Aorta (tissue), 5 donors: ENCODE data around the gene MATN1. TPM values are rescaled to one million over a fixed set of nuclear protein-coding genes. Genes with fewer than 3 reads are reported as not detected.

Experiments used
- ATAC-seq: fragments of 200-7000 bp; cut with Tn5 transposase; one replicate; pipeline ENCODE4 v1.9.1; 2022; ENCODE audit warnings: moderate library complexity; ENCODE audit not compliant: low FRiP score
- DNase-seq, 2 donors: peaks; one replicate each; pipeline ENCODE4 v3.0.0-alpha.2; 2020
- H3K27ac ChIP-seq, 2 donors: one replicate each; pipeline ENCODE4 v1.5.1; 2013; ENCODE audit warnings: low read length in 2 of 2, mild to moderate bottlenecking in 2 of 2, moderate library complexity in 2 of 2, control low read depth in 1 of 2, inconsistent platforms in 1 of 2, low read depth in 1 of 2
- H3K27me3 ChIP-seq, 2 donors: one replicate each; pipeline ENCODE4 v1.6.1; 2013; ENCODE audit warnings: control low read depth in 1 of 2, low read length in 1 of 2, mild to moderate bottlenecking in 1 of 2, moderate library complexity in 1 of 2; ENCODE audit not compliant: insufficient read depth in 2 of 2, control insufficient read depth in 1 of 2
- H3K36me3 ChIP-seq, 2 donors: one replicate each; pipeline ENCODE4 v1.6.1; 2013; ENCODE audit warnings: control low read depth in 1 of 2, low read length in 1 of 2, mild to moderate bottlenecking in 1 of 2; ENCODE audit not compliant: insufficient read depth in 2 of 2, control insufficient read depth in 1 of 2
- H3K4me1 ChIP-seq, 2 donors: one replicate each; pipeline ENCODE4 v1.6.1; 2013; ENCODE audit warnings: low read length in 2 of 2, control low read depth in 1 of 2, mild to moderate bottlenecking in 1 of 2, moderate library complexity in 1 of 2; ENCODE audit not compliant: insufficient read depth in 2 of 2, control insufficient read depth in 1 of 2
- H3K4me3 ChIP-seq, 2 donors: one replicate each; pipeline ENCODE4 v1.5.1; 2013; ENCODE audit warnings: low read length in 2 of 2, control low read depth in 1 of 2, mild to moderate bottlenecking in 1 of 2
- H3K9me3 ChIP-seq: one replicate; pipeline ENCODE4 v1.6.1; 2013; ENCODE audit warnings: mild to moderate bottlenecking, low read length; ENCODE audit not compliant: control insufficient read depth
- WGBS, 2 donors: extraction: QIAGEN DNeasy Blood & Tissue Kit; methylation state at CpG; one replicate each; pipeline ENCODE4 v1.1.7; 2013; 5-methylcytosine and 5-hydroxymethylcytosine counted together
- intact Hi-C, 2 donors: fragments of 100-400 bp; cut with DNase I; formaldehyde crosslinking; loops; one replicate each; pipeline versions ENCODE4 v1.14.2 to v1.15.0; 2022
- polyA plus RNA-seq, 2 donors: library from polyadenylated mRNA; stranded (reverse); fragments of 200-250 nt; gene quantifications; one replicate each; pipeline ENCODE4 v1.2.3, GENCODE V29; 2013
- total RNA-seq, 2 donors: library from RNA; stranded (reverse); fragmentation: NEBNext Ultra II Directional; extraction: Animal tissue kit (Norgen Biotek cat#: 25700); gene quantifications; one replicate each; pipeline ENCODE4 v1.2.1, GENCODE V29; 2021
- donor health status: healthy with polysubstance abuse.
- donor health status: Bipolar disorder and iron deficiency.
- donor health status: DM: no; HTN: no; CAD: no.
- donor health status: DM: no; HTN: no; CAD: no.
- donor health status: DM: yes; HTN: yes; CAD: no.

The MATN1 gene
- total and polyA plus RNA-seq, 4 donors = 0.42 TPM; not detected in 3

DNA sequence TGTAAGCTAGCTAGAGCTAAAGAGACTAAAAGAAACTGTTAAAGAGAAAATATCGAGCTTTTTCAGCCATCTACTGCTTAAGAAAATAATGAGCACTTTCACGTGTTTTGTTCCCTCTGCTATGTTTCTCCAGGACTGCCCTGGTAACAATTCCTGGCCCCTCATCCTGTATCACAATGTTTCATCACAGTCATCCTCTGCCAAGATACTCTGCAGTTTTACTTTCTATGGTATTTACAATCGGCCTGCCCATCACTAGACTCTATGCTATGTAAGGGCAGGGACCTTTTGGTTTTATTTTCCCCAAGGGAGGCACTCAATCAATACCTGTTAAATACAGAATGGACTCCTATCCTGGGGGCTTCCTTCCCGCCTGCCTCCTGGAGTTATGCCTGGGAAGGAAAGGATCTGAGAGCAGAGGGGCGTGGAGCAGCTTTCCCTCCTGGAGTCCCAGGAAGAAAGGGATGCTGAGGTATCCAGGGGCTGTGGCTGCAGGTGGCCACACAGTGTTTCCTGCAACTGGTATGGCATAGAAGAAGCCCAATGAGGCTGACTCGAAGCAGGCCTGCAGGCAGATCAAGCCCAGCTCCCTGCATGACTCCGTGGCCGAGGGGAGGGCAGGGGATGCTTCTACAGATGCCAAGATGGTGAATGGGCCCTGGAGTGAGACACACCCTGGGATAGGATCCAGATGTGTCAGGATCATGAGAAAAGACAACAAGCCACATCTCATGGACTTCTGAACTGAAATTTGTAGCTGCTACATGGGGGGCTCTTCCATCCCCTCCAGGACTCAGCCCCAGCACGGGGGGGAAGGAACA, 52.9 kb downstream of the MATN1 start:
- no peaks in the 10 kb centered on the region for H3K36me3 ChIP-seq

GRCh38 chr1:30668546-30669327, 54.6 kb downstream of the MATN1 start:
- Histone ChIP-seq H3K27ac (no peak overlapping the region), H3K4me3 (no peak overlapping the region), H3K9me3 (peaks cover 2% of the 10 kb centered on the region), H3K27me3 (no peaks in the 10 kb centered on the region), H3K4me1 (no peaks in the 10 kb centered on the region), H3K36me3 (no peaks in the 10 kb centered on the region)
- intact Hi-C loops = no loop called here
- DNase-seq = peak in 1 of 2 donors; percentile 42
- WGBS, 2 donors = 92 to 96% methylated on average over 6 of the region's 6 CpGs
- ATAC-seq = no peak

More for the DNA sequence above, 52.9 kb downstream of the MATN1 start:
- Histone ChIP-seq H3K4me1 (no peaks in the 10 kb centered on the region), H3K4me3 (no peak overlapping the region), H3K9me3 (peaks cover 2% of the 10 kb centered on the region), H3K27me3 (no peaks in the 10 kb centered on the region), H3K27ac (no peak overlapping the region)
- 39 to 53% methylated on average over 9 of the region's 9 CpGs for WGBS, 2 donors
- ATAC-seq (peak; percentile 7), DNase-seq (peak in 1 of 2 donors; percentile 67)
- intact Hi-C loops = no loop called here

GRCh38 chr1:30668024-30668423, 55.4 kb downstream of the MATN1 start:
- Histone ChIP-seq H3K4me3 (no peak overlapping the region), H3K27me3 (no peaks in the 10 kb centered on the region), H3K4me1 (no peaks in the 10 kb centered on the region), H3K9me3 (peaks cover 2% of the 10 kb centered on the region), H3K36me3 (no peaks in the 10 kb centered on the region), H3K27ac (no peak overlapping the region)
- WGBS, 2 donors = 63 to 64% methylated on average over 7 of the region's 7 CpGs
- intact Hi-C loops = no loop called here
- peak in 1 of 2 donors; percentile 45 for DNase-seq
- no peak for ATAC-seq

GRCh38 chr1:30666756-30667273, 56.6 kb downstream of the MATN1 start:
- H3K9me3 ChIP-seq = no peaks in the 10 kb centered on the region
- DNase-seq = no peak
- 58 to 69% methylated on average over 3 of the region's 3 CpGs for WGBS, 2 donors
- H3K4me1 ChIP-seq = no peaks in the 10 kb centered on the region
- intact Hi-C loops = no loop called here
- H3K36me3 ChIP-seq = no peaks in the 10 kb centered on the region
- no peak overlapping the region for H3K4me3 ChIP-seq
- ATAC-seq = no peak
- no peaks in the 10 kb centered on the region for H3K27me3 ChIP-seq
- no peak overlapping the region for H3K27ac ChIP-seq

DNA sequence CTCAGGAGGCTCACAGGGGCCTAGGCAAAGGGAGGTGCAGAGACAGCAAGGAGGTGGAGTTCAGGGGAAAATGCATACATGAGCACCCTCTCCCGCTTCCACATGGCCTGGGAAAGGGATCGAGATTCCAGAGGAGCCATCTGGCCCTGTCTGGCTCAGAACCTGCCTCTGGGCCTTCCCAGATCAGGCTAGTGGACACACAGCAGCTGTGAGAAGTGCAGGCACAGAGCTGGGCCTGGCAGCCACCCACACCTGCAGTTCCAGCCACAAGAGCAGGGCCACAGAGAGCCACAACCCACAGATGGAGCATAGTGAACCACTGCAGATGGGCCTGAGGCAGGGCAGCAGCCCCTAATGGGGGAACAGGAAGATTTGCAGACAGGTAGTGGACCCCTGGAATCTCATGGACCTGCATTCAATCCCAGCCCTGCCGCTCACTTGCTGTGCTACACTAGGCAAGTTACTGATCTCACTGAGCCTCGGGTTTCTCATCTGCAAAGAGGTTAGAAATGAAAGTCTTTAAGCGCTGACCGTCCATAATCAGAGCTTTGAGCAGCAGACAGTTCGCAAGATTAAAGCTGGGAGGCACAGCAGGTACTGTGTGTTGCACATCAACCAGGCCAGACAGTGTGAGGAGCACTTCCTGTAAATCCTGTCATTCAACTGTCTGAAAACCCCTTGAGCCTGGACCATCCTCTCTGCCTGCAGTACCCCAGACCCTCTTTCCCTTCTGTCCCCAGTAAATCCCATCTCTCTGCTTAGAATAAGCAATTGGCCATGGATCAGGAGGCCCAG, 58.0 kb downstream of the MATN1 start:
- intact Hi-C loops = no loop called here
- H3K9me3 ChIP-seq = no peaks in the 10 kb centered on the region
- H3K36me3 ChIP-seq = no peaks in the 10 kb centered on the region
- H3K27me3 ChIP-seq = no peaks in the 10 kb centered on the region
- ATAC-seq (no peak), DNase-seq (peak in 1 of 2 donors; percentile 64)
- H3K4me3 ChIP-seq = no peak overlapping the region
- no peak overlapping the region for H3K27ac ChIP-seq
- no peaks in the 10 kb centered on the region for H3K4me1 ChIP-seq
- 86 to 89% methylated on average over 7 of the region's 7 CpGs for WGBS, 2 donors

DNA sequence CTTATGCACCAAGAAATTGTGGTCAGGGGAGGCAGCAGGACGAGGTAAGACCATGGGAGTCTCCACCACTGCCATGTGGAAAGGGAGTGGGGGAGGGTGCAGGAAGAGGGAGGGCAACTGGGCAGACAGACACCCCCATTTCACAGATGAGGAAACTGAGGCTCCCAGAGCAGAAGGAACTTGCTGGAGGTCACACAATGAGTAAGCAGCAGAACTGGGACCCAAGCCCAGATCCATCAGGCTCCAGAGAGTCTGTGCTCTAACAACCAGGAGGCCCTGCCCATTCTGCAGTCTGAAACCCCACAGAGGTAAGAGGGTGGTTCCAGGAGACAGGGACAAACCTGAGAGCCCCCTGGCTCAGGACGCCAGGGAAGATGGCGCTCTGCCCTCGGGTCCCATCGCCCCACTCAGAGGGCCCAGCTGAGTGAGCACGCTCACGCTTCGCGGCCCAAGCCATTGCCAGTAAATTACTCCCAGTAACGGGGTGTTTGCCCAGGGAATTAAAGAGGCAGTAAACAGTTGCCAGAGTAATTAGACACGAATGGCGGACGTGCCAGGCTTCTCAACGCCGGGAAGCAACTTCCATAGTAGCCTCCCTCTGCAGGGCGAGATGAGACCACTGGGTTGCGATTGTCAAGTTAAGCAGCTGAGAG, 59.2 kb downstream of the MATN1 start:
- H3K36me3 ChIP-seq = no peaks in the 10 kb centered on the region
- H3K4me3 ChIP-seq = no peak overlapping the region
- H3K9me3 ChIP-seq = no peaks in the 10 kb centered on the region
- 81 to 82% methylated on average over 17 of the region's 17 CpGs for WGBS, 2 donors
- H3K4me1 ChIP-seq = no peaks in the 10 kb centered on the region
- DNase-seq (peak in 1 of 2 donors; percentile 50), ATAC-seq (no peak)
- intact Hi-C loops = no loop called here
- H3K27ac ChIP-seq = no peak overlapping the region
- no peaks in the 10 kb centered on the region for H3K27me3 ChIP-seq

DNA sequence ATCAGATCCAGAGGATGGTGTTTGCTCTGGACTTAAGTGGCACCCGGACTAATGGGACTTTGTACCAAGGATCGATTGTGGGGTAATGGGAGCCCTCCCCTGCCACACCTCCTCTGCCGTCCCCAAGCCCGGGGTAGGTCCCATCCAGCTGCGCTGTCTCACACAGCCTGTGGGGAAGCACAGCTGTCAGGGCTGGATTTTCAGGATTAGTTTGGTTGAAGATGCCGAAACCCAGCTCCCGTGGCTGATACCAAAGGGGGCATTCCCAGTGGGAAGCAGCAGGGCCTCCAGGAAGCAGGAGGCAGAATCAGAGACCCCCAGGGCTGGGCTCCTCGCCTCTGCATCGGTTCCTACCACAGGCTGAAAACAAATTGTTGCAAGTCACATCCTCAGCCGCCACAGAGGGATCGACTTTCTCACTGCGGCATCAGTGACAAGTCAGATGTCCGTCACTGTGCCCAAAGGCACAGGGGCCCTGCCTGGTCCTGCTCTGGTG, 59.7 kb downstream of the MATN1 start:
- peak in 1 of 2 donors; percentile 71 for DNase-seq
- no peak overlapping the region for H3K27ac ChIP-seq
- H3K4me3 ChIP-seq = no peak overlapping the region
- intact Hi-C loops = no loop called here
- no peaks in the 10 kb centered on the region for H3K36me3 ChIP-seq
- WGBS, 2 donors = 59 to 68% methylated on average over 13 of the region's 13 CpGs
- no peak for ATAC-seq
- H3K27me3 ChIP-seq = no peaks in the 10 kb centered on the region
- H3K4me1 ChIP-seq = no peaks in the 10 kb centered on the region
- H3K9me3 ChIP-seq = no peaks in the 10 kb centered on the region
